NK-92 treated with Interleukin-12 subunit alpha and Interleukin-12 subunit beta, amount 100 ng/mL, for 24 hours (cell line): Measurements from ENCODE around the gene NINJ1.

Source experiments
- DNase-seq: peaks from one replicate; lab custom pipeline; 2025; lab: John Stamatoyannopoulos, UW

The NINJ1 gene

DNA sequence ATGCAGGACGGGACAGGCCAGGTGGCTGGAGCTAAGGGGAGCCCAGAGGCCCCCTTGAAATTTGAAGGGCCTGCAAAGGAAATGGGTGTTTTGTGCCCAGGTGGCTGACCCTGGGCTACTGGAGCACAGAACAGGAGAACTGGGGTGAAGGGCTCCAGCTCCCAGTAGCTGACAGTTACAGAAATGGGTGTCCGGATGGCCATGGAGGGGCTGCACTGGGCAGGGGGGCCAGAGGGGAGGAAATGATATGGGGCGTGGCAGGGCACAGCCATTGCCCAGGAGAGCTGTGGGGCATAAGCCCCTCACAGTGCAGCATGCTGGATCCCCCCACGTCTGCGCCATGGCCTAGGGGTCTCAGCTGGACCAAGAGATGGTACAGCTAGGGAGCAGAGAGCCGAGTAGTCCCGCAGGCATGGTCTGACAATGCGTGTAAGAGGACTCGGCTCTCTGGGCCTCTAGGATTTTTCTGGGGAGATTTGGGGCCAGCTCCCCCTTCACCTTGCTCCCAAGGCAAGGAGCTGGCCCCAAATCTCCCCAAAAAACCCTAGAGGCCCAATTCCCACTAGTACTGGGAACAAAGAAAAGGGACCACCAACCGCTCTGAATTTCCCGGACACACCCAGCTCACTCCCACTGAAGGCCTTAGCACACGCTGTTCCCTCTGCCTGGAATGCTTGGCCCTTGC is 45.9 kb downstream of the NINJ1 start:
- no peak for DNase-seq

DNA sequence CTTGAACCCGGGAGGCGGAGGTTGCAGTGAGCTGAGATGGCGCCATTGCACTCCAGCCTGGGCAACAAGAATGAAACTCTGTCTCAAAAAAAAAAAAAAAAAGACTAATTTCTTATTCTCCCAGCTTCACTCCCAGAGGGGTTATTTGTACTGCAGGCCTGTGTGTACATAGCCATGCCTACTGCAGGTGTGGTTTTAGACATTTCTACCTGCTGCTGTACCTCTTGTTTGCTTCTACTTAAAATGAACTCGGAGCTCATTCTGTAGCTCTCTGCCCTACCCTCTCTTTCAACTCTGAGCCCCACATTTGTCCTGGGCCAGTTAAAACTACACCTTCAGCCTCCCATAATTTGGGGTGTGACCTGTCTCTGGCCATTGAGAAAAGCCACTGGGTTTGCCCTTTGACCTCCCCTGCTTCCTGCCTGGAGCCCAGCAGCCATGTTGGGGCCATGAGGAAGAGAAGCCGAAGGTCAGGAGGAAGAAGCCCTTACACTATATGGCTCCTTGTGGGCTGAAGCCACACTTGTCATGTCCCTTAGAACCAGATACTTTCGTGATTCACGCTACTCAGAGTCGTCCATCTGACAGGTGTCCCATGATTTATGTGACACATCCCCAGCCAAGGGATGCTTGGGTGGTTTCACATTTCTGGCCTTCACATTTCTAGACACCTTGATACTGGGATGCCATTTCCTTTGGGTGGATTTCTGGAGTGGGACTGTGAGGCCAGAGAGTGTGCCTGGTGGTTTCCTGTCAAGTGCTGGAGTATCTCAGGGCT is 47.4 kb downstream of the NINJ1 start:
- DNase-seq = no peak

DNA sequence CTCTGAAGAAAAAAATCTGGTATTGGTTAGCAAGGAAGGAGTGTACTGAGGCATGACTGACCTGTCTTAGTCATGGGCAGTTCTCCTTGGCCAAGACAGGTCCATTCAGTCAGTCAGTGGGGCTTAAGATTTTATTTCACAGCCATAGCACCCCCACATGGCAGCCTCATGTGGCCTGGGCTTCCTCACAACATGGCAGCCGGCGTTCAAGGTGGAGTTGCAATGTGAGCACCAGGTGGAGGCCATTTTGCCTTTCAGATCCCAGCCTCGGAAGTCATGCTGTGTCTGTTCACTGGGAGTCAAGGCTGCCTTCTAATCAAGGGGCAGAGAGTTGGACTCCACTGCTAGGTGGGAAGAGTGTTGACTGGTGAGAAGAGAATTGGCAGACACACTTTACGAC is 48.4 kb downstream of the NINJ1 start:
- no peak for DNase-seq

DNA sequence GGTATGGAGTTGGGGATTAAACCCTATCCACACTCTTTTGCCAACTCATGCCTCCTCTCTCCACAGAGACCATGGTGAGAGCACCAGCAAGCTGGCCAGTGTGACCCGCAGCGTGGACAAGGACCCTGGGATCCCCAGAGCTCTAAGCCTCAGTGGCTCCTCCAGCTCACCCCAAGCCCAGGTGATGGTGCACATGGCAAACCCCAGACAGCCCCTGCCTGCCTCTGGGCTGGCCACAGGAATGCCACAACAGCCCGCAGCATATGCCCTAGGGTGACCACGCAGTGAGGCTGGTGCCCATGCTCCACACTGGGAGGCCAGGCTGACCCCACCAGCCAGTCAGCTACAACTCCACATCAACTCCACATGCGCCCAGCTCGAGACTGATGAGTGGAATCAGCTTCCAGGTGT is 49.6 kb downstream of the NINJ1 start:
- no peak for DNase-seq

DNA sequence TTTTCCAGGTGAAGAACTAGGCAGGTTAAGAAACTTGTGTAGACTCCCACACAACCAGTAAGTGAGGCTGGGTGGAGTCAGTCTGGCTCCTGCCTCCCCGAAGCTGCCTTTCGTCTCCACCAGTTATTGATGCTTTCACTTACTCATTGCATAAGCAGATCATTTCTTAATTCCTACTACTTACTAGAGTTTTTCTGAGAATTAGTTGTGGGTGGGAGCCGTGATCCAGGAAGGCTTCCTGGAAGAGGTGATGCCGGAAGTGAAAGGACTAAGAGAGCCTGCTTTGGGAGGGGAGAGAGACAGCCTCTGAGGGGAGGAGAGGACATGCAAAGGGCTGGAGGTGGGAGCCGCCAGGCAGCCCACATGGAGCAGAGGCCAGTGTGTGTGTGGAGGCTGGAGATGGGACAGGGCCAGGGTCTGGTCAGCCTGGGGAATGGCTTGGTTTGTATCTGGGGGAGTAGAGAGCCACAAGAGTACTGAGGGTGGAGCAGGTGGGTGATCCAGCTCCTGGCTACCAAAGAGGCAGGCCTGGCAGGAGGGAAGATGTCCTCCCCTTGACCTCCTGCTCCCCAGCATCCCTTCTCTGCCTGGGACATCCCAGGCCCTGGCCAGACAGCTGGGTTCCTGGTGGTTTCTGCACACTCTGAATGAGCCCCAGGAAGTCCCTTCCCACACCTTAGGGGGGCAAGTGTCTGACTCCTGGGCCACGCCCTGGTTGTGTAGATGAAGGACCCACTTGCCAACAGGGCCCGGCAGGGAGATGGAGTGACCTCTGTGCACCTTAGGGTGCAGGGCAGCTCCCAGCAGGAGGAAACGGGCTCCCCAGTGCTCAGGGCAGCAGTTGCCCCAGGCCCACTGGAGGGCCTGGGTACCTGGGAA is 50.2 kb downstream of the NINJ1 start:
- DNase-seq = no peak

DNA sequence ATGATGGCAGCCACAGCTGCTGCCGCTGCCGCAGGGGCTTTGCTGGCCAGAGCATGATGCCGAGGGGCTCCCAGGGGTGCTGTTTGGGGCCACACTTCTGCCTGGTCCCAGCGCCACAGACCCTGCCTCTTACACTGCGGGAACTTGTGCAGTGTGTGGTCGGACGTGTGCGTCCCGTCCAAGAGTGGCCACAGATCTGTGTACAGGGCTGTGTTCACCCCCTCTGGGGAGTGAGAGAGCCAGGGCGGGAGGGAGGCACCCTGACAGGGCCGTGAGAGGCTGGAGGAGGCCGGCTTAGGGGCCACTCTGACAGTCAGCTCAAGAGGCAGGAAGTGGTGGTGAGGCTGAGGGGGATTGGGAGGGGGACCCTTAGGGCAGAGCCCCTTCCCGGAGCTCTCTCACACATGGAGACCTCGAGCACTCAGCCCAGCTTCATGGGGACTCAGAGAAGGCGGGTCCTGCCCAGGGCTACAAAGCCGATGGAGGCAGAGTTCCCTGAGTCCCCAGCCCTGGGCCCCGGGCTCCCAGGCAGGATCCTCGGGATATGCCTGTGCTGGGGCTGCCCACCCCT is 51.1 kb downstream of the NINJ1 start:
- DNase-seq = no peak

DNA sequence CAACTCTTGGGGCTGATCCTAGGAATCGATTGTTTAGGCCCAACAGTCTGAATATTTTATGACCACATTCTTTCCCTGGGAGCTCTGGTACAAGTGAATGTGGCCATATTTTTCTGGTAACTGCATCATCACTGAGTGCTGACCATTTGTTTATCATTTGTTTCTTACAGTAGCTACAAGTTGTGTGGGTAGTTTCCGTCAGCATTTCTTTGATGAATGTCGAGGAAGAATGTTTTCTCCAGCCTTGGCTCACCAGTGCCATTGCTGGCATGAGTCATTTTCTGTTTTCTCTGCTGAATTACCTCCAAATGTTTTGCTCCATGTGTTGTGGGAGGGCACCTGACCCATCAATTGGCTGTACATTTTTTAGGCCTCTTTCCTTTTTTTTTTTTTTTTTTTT is 52.1 kb downstream of the NINJ1 start:
- DNase-seq = no peak

DNA sequence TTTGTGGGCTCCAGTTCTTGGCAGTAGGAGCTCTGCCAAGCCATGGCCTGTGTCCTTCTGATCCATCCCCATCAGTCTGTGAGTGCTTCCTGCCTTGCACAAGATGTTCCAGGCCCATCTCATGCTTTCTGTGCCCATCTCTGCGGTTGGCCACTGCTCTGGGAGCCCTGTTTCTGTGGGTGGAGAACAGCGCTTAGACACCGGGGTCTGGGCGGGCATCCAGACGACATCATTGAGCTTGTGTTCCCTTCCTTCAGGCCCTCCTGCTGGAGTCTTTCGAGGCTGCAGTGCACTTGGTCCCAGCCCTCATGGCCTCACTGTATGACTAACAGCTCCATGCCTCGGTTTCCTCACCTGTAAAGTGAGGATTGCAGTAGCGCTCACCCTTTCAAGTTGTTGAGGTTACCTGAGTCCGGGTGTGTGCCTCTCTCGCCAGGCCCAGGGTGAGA is 52.9 kb downstream of the NINJ1 start:
- DNase-seq = no peak

DNA sequence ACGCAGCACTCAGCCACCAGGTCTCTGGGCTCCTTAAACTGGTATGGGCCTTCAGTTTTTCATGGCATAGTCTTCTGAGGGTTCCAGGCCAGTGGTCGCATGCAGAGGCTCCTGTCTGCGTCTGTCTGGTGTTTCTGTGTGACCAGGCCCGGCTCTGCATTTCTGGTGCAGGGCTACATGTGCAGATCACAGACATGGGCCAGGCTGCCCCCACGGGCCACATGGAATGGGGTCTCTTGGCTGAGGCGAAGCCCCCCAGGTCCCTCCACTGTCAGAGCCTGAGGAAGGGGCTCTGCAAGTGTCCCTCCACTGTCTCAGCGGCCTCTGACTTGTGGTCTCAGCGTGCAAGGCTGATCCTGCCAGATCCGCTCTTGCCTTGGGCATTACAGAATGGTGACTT is 53.6 kb downstream of the NINJ1 start:
- no peak for DNase-seq

DNA sequence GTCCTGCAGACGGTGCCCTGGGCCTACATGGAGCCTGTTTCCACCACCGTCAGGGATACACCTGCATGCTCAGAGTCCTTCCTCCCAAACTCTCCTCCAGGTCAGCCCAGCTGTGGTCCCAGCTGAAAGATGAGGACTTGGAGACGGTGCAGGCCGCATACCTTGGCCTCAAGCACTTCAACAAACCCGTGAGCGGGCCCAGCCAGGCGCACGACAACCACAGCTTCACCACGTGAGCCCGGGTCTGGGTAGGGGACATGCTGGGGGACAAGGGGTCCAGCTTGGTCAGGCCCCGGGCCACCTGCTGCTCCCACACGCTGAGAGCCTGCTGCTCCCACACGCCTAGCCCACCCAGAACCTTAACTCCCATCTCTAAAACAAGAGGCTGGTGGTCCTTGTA is 54.7 kb downstream of the NINJ1 start:
- DNase-seq = no peak

DNA sequence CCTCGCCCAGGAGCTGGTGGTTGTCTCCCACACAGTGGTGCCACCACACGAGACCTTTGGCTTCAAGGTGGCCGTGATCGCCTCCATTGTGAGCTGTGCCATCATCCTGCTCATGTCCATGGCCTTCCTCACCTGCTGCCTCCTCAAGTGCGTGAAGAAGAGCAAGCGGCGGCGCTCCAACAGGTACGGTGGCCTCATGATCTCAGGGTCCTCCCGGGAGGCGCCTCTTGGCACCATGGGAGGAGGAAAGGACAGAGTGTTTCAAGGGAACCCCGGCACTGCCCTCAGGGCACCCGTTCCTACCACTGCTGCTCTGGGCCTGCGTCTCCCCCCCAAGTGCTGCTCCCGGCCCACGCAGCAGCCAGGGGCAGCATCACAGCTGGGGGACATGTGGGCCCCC is 56.2 kb downstream of the NINJ1 start:
- DNase-seq = no peak

DNA sequence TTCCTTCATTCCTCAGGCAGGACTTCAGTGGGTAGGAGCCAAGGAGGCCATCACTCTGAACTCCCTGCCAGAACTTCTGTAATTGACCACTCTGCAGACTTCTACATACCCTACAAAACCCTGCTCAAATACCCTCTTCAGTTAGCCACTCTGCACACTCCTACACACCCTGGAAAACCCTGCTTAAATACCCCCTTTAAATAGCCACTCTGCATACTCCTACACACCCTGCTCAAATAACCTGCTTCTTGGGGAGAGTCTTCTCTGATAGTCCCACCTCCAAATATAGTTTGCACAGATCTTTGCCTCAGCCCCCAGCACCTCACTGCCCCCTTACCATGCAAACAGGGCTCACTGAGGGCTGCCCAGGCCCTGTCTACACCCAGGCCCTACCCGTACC is 56.7 kb downstream of the NINJ1 start:
- no peak for DNase-seq

DNA sequence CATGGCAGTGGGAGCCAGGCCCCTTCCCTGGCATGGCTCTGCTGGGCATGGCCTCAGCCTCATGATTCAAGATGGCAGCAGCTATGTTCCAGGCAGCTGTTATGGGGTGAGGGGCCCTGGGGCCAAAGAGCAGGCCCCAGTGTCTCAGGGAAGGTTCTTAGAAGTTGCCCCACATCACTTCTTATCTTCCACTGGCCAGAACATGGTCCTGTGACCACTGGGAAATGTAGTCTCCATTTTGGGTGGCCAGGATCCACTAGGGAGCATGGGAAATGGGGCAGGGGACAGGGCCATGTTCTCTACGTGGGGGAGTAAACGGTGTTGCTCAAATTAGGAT is 57.3 kb downstream of the NINJ1 start:
- no peak for DNase-seq

DNA sequence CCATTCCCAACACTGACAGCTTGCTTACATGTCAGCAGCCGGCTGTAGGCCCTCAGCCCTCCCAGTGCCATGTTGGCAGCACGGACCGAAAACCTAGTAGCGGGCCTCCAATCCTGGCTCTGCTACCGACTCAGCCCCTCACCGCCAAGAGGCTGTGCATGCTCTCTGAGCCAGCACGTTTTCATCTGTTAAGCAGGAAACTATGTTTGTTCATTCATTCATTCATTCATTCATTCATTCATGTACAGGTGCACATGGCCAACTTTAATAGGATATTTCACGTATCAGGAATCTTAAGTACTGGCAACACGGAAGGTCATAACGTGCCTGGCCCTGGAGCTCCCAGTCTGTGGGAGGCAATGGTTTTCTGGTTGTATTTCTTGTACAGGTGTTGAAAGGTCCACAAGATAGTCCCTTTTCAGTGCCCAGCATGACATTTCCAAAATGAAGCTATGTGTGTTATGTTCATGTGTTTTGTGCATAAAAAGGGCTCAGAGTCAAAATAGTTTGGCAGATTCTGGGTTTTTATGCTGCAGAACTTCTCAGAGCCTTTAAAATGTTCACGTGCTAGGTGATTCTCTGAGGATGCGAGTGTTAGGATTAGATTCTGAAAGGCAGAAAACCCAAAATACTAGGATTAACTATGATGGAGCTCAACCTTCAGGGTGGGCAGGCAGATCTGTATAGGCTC is 57.8 kb downstream of the NINJ1 start:
- no peak for DNase-seq

DNA sequence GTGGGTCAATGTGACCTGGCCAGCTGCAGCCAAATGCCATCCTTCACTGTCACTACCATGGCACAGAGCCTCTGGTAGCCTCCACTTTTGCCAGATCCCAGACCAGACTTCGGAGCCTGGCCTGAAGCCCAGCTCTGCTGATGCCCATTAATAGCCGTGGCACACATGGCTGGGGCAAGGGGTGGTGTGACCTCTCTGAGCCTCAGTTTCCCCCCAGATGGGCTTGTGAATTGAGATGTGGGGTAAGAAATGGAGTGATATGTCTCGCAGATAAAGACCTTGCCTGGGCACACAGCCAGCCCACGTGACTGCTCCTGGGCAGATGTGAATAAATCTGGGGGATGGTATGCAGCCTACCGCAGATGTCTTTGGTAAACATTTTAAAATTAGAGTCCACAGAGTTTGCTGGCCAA is 61.7 kb downstream of the NINJ1 start:
- DNase-seq = no peak
